Measurements from ENCODE around the gene AGPAT3.

- TF ChIP-seq EZH2 (IDR thresholded peaks at IDR 0.05) (no peak), CTCF (IDR thresholded peaks at IDR 0.05) (no peak), EZH2phosphoT487 (IDR thresholded peaks at IDR 0.05) (no peak)
These were observed 78.6 kb downstream of the AGPAT3 start for GRCh38 chr21:43943512-43944077.
